ENCODE measurements around the gene TNNI2. TPM values are rescaled to one million over a fixed set of nuclear protein-coding genes. Genes with fewer than 3 reads are reported as not detected.

Gene TNNI2
- total and polyA plus RNA-seq, 10 of the 15 experiments (the other 5 are each of a cell fraction or from before 2014, with no cell fraction given), result 0.14 to 0.79 (median 0.37) TPM; not detected in 4

- TF ChIP-seq IRF5 (IDR thresholded peaks at IDR 0.05; ENCODE audit: borderline replicate concordance), result no peak
- TF ChIP-seq GATAD2B (conservative IDR thresholded peaks at IDR 0.05; ENCODE audit: low read depth), result 0 out of 2 replicates have a peak, but pooled peaks have one; percentile 27
- TF ChIP-seq MTA3 (IDR thresholded peaks at IDR 0.05; ENCODE audit: borderline replicate concordance, low read length), result no peak
- TF ChIP-seq MTA2 (IDR thresholded peaks at IDR 0.05; ENCODE audit: low read depth), result no peak
- TF ChIP-seq NFYA (IDR thresholded peaks at IDR 0.05; ENCODE audit: borderline replicate concordance, low read depth, low read length), result no peak
- no peak for TF ChIP-seq EED (IDR thresholded peaks at IDR 0.05; ENCODE audit: low read depth)
- TF ChIP-seq SIX5 (IDR thresholded peaks at IDR 0.05; ENCODE audit: low read depth, low read length, severe bottlenecking), result no peak
- TF ChIP-seq TAF1 (IDR thresholded peaks at IDR 0.05; ENCODE audit: borderline replicate concordance, low read depth, low read length), result no peak
- TF ChIP-seq YY1 (IDR thresholded peaks at IDR 0.05; ENCODE audit: low read depth, low read length), result peak; percentile 74
- no peak for TF ChIP-seq ZZZ3 (IDR thresholded peaks at IDR 0.05; ENCODE audit: control insufficient read depth, insufficient read length, low read depth)
- peak; percentile 91 to 96 (median 94) for TF ChIP-seq CTCF (IDR thresholded peaks at IDR 0.05 in 2 of 3, conservative IDR thresholded peaks at IDR 0.05 in 1 of 3; ENCODE audit: control insufficient read depth in 2 of 3, extremely low read depth in 1 of 3, insufficient read depth in 1 of 3, low read depth in 3 of 3, low read length in 3 of 3)
- TF ChIP-seq RB1 (IDR thresholded peaks at IDR 0.05; ENCODE audit: borderline replicate concordance), result peak; percentile 48; the same call in 1 of the 2 replicates
- no peak for TF ChIP-seq CHD1 (IDR thresholded peaks at IDR 0.05; ENCODE audit: low read depth, low read length)
- TF ChIP-seq NRF1 (conservative IDR thresholded peaks at IDR 0.05; ENCODE audit: low read depth, low read length), result no peak
- TF ChIP-seq, protein P1, sequence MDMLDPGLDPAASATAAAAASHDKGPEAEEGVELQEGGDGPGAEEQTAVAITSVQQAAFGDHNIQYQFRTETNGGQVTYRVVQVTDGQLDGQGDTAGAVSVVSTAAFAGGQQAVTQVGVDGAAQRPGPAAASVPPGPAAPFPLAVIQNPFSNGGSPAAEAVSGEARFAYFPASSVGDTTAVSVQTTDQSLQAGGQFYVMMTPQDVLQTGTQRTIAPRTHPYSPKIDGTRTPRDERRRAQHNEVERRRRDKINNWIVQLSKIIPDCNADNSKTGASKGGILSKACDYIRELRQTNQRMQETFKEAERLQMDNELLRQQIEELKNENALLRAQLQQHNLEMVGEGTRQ (IDR thresholded peaks at IDR 0.05; ENCODE audit: borderline replicate concordance, low read depth, low read length), result no peak
- peak; percentile 38; the same call in 1 of the 3 replicates for TF ChIP-seq POU2F2 (IDR thresholded peaks at IDR 0.05; ENCODE audit: borderline replicate concordance, low read depth, low read length)
- TF ChIP-seq CHD2 (IDR thresholded peaks at IDR 0.05; ENCODE audit: borderline replicate concordance, low read depth, low read length), result no peak
- no peak for TF ChIP-seq PAX5 (IDR thresholded peaks at IDR 0.05; ENCODE audit: borderline replicate concordance, low read depth, low read length)
- no peak for TF ChIP-seq KDM1A (IDR thresholded peaks at IDR 0.05; ENCODE audit: borderline replicate concordance)
- TF ChIP-seq FOXM1 (IDR thresholded peaks at IDR 0.05; ENCODE audit: low read depth, low read length), result no peak
- TF ChIP-seq, protein P2, sequence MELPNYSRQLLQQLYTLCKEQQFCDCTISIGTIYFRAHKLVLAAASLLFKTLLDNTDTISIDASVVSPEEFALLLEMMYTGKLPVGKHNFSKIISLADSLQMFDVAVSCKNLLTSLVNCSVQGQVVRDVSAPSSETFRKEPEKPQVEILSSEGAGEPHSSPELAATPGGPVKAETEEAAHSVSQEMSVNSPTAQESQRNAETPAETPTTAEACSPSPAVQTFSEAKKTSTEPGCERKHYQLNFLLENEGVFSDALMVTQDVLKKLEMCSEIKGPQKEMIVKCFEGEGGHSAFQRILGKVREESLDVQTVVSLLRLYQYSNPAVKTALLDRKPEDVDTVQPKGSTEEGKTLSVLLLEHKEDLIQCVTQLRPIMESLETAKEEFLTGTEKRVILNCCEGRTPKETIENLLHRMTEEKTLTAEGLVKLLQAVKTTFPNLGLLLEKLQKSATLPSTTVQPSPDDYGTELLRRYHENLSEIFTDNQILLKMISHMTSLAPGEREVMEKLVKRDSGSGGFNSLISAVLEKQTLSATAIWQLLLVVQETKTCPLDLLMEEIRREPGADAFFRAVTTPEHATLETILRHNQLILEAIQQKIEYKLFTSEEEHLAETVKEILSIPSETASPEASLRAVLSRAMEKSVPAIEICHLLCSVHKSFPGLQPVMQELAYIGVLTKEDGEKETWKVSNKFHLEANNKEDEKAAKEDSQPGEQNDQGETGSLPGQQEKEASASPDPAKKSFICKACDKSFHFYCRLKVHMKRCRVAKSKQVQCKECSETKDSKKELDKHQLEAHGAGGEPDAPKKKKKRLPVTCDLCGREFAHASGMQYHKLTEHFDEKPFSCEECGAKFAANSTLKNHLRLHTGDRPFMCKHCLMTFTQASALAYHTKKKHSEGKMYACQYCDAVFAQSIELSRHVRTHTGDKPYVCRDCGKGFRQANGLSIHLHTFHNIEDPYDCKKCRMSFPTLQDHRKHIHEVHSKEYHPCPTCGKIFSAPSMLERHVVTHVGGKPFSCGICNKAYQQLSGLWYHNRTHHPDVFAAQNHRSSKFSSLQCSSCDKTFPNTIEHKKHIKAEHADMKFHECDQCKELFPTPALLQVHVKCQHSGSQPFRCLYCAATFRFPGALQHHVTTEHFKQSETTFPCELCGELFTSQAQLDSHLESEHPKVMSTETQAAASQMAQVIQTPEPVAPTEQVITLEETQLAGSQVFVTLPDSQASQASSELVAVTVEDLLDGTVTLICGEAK (IDR thresholded peaks at IDR 0.05; ENCODE audit: borderline replicate concordance), result no peak
Measured at GRCh38 chr11:1837171-1838076, 1.4 kb upstream of the TNNI2 start (continued).
